Loucy (cell line): ENCODE results near the gene FAM117B.

Experiments used
- H2AFZ ChIP-seq: fragments of 200-600 bp; sonication (generic); 2 replicates; pipeline ENCODE4 v1.6.0; 2016; ENCODE audit warnings: antibody characterized with exemption, mild to moderate bottlenecking, low read length, moderate library complexity
- H3F3A ChIP-seq: fragments of 200-600 bp; 2 replicates; pipeline ENCODE4 v1.6.0; 2016; ENCODE audit warnings: antibody characterized with exemption, low read depth, mild to moderate bottlenecking
- H3K27me3 ChIP-seq: fragments of 200-600 bp; sonication (generic); 2 replicates; pipeline ENCODE4 v1.6.1; 2014; ENCODE audit warnings: low read length, mild to moderate bottlenecking; ENCODE audit not compliant: insufficient read depth, poor library complexity, severe bottlenecking
- H3K36me3 ChIP-seq: fragments of 200-600 bp; sonication (generic); 2 replicates; pipeline ENCODE4 v1.6.1; 2016; ENCODE audit warnings: low read length; ENCODE audit not compliant: insufficient read depth
- H3K4me1 ChIP-seq: fragments of 200-600 bp; sonication (generic); 2 replicates; pipeline ENCODE4 v1.5.1; 2014; ENCODE audit warnings: low read length, mild to moderate bottlenecking; ENCODE audit not compliant: insufficient read depth, poor library complexity, severe bottlenecking
- H3K4me2 ChIP-seq: fragments of 200-600 bp; sonication (generic); 2 replicates; pipeline ENCODE4 v1.6.0; 2014; ENCODE audit warnings: antibody characterized with exemption, low read length, low read depth, mild to moderate bottlenecking; ENCODE audit not compliant: poor library complexity, severe bottlenecking
- H3K4me3 ChIP-seq: fragments of 200-600 bp; sonication (generic); 2 replicates; pipeline ENCODE4 v1.5.1; 2014; ENCODE audit warnings: low read length, mild to moderate bottlenecking, mixed read lengths; ENCODE audit not compliant: poor library complexity, severe bottlenecking
- H3K79me2 ChIP-seq: fragments of 200-600 bp; sonication (generic); 2 replicates; pipeline ENCODE4 v1.6.1; 2014; ENCODE audit warnings: low read length; ENCODE audit not compliant: insufficient read depth
- H3K9ac ChIP-seq: fragments of 200-600 bp; sonication (generic); 2 replicates; pipeline ENCODE4 v1.6.0; 2014; ENCODE audit warnings: mild to moderate bottlenecking, low read depth, low read length, moderate library complexity; ENCODE audit not compliant: poor library complexity, severe bottlenecking
- H3K9me2 ChIP-seq: fragments of 200-600 bp; sonication (generic); replicated peaks from 2 replicates; pipeline ENCODE4 v1.6.1; 2016; ENCODE audit warnings: low read depth, low read length, mixed read lengths
- H3K9me3 ChIP-seq: fragments of 200-600 bp; sonication (generic); 2 replicates; pipeline ENCODE4 v1.6.1; 2014; ENCODE audit warnings: mild to moderate bottlenecking, antibody characterized with exemption, low read length, low read depth; ENCODE audit not compliant: insufficient read depth
- H4K20me1 ChIP-seq: fragments of 200-600 bp; sonication (generic); 2 replicates; pipeline ENCODE4 v1.6.0; 2014; ENCODE audit warnings: antibody characterized with exemption, low read length, mild to moderate bottlenecking; ENCODE audit not compliant: insufficient read depth, poor library complexity, severe bottlenecking
- CTCF ChIP-seq: fragments of 200-600 bp; sonication (generic); conservative IDR thresholded peaks from 2 replicates; pipeline ENCODE4 v1.5.1; 2014; ENCODE audit warnings: mild to moderate bottlenecking, antibody characterized with exemption, low read length
- EZH2phosphoT487 ChIP-seq: fragments of 200-600 bp; IDR thresholded peaks from 2 replicates; pipeline ENCODE4 v1.6.1; 2018; ENCODE audit warnings: antibody characterized with exemption, mild to moderate bottlenecking, moderate library complexity, borderline replicate concordance

FAM117B gene

GRCh38 chr2:202813387-202813786 lies 178.6 kb downstream of the FAM117B start:
- TF ChIP-seq EZH2phosphoT487 (no peak), CTCF (no peak)
- no peaks in the 10 kb centered on the region for H4K20me1 ChIP-seq
- H3K79me2 ChIP-seq, result no peaks in the 10 kb centered on the region

GRCh38 chr2:202814226-202814625 lies 179.5 kb downstream of the FAM117B start:
- no peaks in the 10 kb centered on the region for H3F3A ChIP-seq
- H3K4me1 ChIP-seq, result no peaks in the 10 kb centered on the region
- no peaks in the 10 kb centered on the region for H3K36me3 ChIP-seq
- no peaks in the 10 kb centered on the region for H3K27me3 ChIP-seq
- H3K4me3 ChIP-seq, result no peak overlapping the region
- H3K4me2 ChIP-seq, result no peak overlapping the region
- no peaks in the 10 kb centered on the region for H4K20me1 ChIP-seq
- H3K9me3 ChIP-seq, result no peaks in the 10 kb centered on the region
- H3K79me2 ChIP-seq, result no peaks in the 10 kb centered on the region
- TF ChIP-seq EZH2phosphoT487 (no peak), CTCF (no peak)
- H3K9ac ChIP-seq, result no peak overlapping the region
- no peak overlapping the region for H2AFZ ChIP-seq
- no peaks in the 10 kb centered on the region for H3K9me2 ChIP-seq

More at GRCh38 chr2:202813387-202813786, 178.6 kb downstream of the FAM117B start:
- Histone ChIP-seq H3K4me1 (no peaks in the 10 kb centered on the region), H3K9me3 (no peaks in the 10 kb centered on the region), H3F3A (no peaks in the 10 kb centered on the region), H3K27me3 (no peaks in the 10 kb centered on the region), H3K4me2 (no peak overlapping the region), H3K9me2 (no peaks in the 10 kb centered on the region), H3K36me3 (no peaks in the 10 kb centered on the region), H3K4me3 (no peak overlapping the region), H2AFZ (no peak overlapping the region), H3K9ac (no peak overlapping the region)

GRCh38 chr2:202815548-202816360 lies 181.0 kb downstream of the FAM117B start:
- no peak for TF ChIP-seq CTCF
- TF ChIP-seq EZH2phosphoT487, result no peak

More at GRCh38 chr2:202815548-202816360, 181.0 kb downstream of the FAM117B start:
- H4K20me1 ChIP-seq, result no peaks in the 10 kb centered on the region
- no peaks in the 10 kb centered on the region for H3K4me1 ChIP-seq
- no peaks in the 10 kb centered on the region for H3K27me3 ChIP-seq
- H3K79me2 ChIP-seq, result no peaks in the 10 kb centered on the region
- no peaks in the 10 kb centered on the region for H3K9me2 ChIP-seq
- no peak overlapping the region for H3K9ac ChIP-seq
- H3F3A ChIP-seq, result no peaks in the 10 kb centered on the region
- H2AFZ ChIP-seq, result no peak overlapping the region
- no peaks in the 10 kb centered on the region for H3K36me3 ChIP-seq
- H3K4me2 ChIP-seq, result no peak overlapping the region
- no peak overlapping the region for H3K4me3 ChIP-seq
- H3K9me3 ChIP-seq, result no peaks in the 10 kb centered on the region
